Measurements from ENCODE around the gene EIF2B5.
"Not testable (repeated sequence)": the region's sequence is repeated elsewhere in the genome, so short reads cannot be mapped to it uniquely, and the experiment has no call there.

The EIF2B5 gene

GRCh38 chr3:184145751-184146270 is 10.7 kb downstream of the EIF2B5 start:
- DNase-seq (ENCODE audit: low read depth in 2 of 2) = no peak

GRCh38 chr3:184148076-184148475 is 12.9 kb downstream of the EIF2B5 start:
- no peak for DNase-seq (ENCODE audit: low read depth in 2 of 2)

- no peak for DNase-seq (ENCODE audit: low read depth in 2 of 2)
These were observed 14.0 kb downstream of the EIF2B5 start for GRCh38 chr3:184149123-184149522.

DNA sequence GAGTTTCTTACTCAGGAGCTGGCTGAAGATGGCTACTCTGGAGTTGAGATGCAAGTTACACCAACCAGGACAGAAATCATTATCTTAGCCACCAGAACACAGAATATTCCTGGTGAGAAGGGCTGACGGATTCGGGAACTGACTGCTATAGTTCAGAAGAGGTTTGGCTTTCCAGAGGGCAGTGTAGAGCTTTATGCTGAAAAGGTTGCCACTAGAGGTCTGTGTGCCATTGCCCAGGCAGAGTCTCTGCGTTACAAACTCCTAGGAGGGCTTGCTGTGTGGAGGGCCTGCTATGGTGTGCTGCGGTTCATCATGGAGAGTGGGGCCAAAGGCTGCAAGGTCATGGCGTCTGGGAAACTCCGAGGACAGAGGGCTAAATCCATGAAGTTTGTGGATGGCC is 14.6 kb downstream of the EIF2B5 start:
- not testable (repeated sequence) for DNase-seq (ENCODE audit: low read depth in 2 of 2)

GRCh38 chr3:184154885-184155643 is 19.9 kb downstream of the EIF2B5 start, which contains the start of gene DVL3:
Gene DVL3, plus strand, starts transcription at chr3:184155377. Its CDS starts 259 bp downstream, at chr3:184155636.
- no peak for DNase-seq (ENCODE audit: low read depth in 2 of 2)

GRCh38 chr3:184155644-184156521 is 20.7 kb downstream of the EIF2B5 start:
- peak; percentile 46 to 47 for DNase-seq (ENCODE audit: low read depth in 2 of 2)

DNA sequence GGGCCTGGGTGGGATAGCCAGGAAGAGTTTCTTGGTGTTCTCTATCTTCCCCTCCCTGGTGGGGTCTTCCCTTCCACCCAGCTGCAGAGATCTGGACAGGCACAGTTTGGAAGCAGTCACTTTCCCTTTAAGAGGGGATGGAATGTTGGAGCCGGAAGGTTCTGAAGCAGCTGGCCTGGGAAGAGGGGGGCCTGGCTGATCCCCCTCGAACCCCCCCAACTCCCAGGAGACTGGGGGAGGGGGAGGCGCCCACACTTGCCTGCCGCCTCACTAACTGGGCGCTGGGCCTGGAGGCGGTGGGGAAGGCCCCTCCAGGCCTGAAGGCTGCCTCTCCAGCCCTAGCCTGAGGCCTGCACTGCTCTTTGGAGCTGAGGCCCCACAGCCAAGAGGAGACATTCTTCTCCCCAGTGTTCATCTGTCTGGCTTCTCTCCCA is 21.4 kb downstream of the EIF2B5 start:
- no peak for DNase-seq (ENCODE audit: low read depth in 2 of 2)

- no peak for DNase-seq (ENCODE audit: low read depth in 2 of 2)
These were observed 22.0 kb downstream of the EIF2B5 start for GRCh38 chr3:184157206-184157605.

DNA sequence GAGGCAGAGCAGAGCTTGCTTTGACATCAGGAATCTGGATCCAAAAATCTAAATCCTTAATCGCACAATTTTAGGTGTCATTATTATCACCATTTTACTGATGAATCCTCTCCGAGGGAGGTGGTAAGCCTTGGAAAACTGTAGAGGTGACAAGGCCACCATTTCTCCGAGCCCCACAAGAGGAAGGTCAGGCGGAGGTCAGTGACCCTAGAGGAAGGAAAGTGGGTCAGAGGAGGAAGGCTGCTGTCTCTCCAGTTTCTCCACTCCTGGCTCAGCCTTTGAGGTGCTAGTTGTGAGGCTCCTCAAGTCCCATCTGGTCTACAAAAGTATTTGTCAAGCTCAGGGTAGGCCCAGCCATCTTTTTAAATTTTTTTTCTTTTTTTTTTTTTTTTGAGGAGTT is 23.2 kb downstream of the EIF2B5 start:
- DNase-seq (ENCODE audit: low read depth in 2 of 2) = no peak

GRCh38 chr3:184160456-184160855 is 25.3 kb downstream of the EIF2B5 start:
- DNase-seq (ENCODE audit: low read depth in 2 of 2) = no peak

- not testable (repeated sequence) for DNase-seq (ENCODE audit: low read depth in 2 of 2)
These were observed 27.5 kb downstream of the EIF2B5 start for GRCh38 chr3:184162571-184163070.

GRCh38 chr3:184164648-184165330 is 29.6 kb downstream of the EIF2B5 start:
- no peak for DNase-seq (ENCODE audit: low read depth in 2 of 2)

- no peak for DNase-seq (ENCODE audit: low read depth in 2 of 2)
These were observed 30.4 kb downstream of the EIF2B5 start for GRCh38 chr3:184165543-184165942.

DNA sequence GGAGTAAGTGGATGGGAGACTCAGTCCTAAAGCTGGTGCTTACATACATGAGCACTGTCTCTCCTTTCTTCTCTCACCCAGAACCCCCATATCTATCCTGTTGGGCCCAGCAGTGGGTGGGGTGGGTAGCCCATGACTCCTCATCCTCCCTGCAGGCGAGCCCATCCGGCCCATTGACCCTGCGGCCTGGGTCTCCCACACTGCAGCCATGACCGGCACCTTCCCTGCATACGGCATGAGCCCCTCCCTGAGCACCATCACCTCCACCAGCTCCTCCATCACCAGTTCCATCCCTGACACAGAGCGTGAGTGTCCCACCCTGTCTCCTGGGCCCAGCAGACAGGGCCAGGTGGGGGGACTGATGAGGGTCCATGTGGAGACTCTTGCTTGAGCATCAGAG is 31.5 kb downstream of the EIF2B5 start:
- DNase-seq (ENCODE audit: low read depth in 2 of 2) = no peak

DNA sequence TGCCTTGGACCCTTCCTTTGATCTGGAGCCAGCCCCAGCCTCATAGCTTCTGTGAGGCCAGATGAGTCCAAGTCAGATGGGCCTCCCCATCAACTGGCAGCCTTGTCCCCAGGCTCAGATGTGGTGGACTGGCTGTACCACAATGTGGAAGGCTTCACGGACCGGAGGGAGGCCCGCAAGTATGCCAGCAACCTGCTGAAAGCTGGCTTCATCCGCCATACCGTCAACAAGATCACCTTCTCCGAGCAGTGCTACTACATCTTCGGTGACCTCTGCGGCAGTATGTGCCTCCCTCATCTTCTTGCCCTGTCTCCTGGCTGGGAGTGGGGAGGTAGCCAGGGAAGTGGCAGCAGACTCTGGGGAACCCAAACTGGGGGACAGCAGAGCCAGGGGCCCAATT is 32.6 kb downstream of the EIF2B5 start:
- no peak for DNase-seq (ENCODE audit: low read depth in 2 of 2)

DNA sequence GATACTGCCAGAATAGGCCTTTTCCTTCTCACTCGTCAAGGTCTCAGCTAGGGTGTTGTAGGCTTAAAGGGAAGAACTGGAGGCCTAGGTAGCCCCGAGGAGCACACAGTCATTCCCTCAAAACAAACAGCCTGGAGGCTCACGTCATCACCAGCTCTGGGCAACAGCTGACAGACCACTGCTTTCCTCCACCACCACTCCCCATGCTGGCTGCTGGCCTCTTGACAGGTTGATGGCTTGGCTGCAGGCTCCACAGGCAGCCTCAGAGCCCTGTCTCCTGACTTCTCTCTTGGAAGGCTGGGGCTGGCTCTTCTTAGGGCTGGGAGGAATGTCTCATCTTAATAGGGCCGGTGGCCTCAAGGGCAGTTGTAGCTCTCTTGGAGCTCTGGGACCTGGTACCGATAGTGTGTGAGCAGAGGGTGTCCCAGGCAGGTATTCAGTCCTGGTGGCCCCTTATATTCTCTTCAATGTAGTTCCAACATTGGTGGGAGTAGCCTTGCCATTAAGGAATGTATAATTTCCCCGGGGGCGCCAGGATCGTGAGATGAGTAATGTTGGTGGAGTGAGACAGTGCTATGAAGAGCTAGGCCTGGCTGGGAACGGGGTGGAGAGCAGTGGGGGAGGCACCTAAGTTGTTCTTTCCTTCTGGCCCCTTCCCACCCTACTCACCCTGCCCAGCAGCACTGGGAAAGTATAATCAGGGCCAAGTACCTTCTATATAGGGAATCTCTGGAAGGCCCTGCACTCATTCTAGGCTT is 33.4 kb downstream of the EIF2B5 start:
- DNase-seq (ENCODE audit: low read depth in 2 of 2) = no peak

DNA sequence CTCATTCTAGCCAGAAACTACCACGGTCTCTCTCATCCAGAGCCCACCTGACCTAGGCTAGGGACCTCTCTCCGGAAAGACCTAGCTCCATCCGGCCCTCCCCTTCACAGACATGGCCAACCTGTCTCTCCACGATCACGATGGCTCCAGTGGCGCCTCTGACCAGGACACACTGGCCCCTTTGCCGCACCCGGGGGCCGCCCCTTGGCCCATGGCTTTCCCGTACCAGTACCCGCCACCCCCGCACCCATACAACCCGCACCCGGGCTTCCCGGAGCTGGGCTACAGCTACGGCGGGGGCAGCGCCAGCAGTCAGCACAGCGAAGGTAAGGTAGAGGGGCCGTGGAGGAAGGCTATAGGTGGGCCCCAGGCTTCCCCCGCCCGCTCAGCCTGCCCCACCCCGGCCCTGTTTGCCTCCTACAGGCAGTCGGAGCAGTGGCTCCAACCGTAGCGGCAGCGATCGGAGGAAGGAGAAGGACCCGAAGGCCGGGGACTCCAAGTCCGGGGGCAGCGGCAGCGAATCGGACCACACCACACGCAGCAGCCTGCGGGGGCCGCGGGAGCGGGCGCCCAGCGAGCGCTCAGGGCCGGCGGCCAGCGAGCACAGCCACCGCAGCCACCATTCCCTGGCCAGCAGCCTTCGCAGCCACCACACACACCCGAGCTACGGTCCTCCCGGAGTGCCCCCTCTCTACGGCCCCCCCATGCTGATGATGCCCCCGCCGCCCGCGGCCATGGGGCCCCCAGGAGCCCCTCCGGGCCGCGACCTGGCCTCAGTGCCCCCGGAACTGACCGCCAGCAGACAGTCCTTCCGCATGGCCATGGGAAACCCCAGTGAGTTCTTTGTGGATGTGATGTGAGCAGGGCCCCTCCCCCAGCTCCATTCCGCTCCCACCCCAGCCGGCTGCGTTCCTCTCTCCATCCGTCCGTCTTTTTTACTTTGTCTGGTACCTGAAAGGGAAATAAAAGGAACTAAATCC is 35.0 kb downstream of the EIF2B5 start:
- DNase-seq (ENCODE audit: low read depth in 2 of 2) = no peak

DNA sequence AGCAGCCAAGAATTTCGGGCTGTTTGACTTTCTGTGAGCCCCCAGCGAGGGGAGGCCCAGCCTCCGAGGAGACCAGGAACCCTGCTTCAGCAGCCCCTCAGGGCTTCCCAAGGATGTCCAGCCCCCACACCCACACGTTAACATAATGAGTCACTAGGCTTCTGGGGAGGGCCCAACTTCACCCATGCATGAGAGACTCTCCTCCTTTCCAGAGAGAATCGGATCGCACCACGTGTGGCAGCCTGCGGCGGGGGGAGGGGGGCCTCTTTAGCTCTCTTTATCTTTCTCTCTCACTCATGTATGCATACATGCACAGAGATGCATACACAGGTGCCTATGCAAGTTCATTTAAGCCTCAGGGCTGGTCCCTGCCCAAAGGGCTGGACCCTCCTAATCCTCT is 36.4 kb downstream of the EIF2B5 start:
- no peak for DNase-seq (ENCODE audit: low read depth in 2 of 2)

DNA sequence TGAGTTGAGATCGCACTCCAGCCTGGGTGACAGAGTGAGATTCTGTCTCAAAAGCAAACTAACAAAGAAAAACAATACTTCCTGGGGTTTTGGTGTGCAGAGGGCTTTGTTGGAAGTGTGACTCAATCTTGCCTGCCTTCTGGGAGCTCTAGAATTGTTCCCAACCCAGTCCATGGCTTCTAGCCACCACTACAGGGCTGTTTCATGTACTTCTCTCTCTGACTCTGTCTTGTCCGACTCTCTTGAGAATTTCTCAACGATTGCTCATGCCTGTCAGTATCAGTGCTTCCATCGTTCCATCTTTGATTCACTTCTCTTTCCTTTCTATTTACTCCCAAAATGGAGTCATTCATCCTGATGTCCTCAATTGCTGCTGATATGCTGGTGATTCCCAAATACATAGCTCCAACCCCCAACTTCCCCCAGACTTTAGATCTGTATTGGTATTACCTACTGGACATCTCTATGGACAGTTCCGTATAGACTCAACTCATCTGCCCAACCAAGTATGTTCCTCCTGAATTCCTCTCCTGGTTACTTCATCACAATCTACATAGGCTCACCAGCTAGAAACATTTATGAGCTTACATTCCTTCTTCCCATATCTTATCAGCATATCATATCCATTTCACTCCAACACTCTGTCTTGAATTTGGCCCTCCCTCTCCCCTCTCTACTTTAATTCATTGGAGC is 37.7 kb downstream of the EIF2B5 start:
- no peak for DNase-seq (ENCODE audit: low read depth in 2 of 2)
